DMS153 treated with DMSO at 0.1 percent for 48 hours (cell line): ENCODE results near the gene MEIS1.

Source experiments
- DNase-seq: peaks from one replicate; lab custom pipeline; 2025; ENCODE audit not compliant: unreplicated experiment; lab: John Stamatoyannopoulos, UW

Gene MEIS1

DNA sequence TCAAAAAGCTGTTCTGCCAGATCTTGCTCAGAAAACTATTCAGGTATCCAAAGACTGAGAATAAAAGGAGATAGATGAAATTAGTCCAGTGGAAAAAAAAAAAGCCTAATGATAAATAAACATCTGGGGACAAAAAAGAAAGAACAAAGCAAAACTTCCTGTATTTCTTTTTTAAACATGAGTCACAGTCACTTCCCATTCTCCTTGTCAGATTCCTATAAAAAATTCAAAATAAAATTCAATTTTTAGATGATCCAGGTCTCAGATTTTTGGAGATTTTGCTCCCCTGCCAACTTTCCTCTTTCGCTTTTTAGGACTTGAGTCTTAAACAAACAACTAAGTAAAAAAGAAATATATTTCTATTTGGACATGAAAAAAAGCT, 127.4 kb downstream of the MEIS1 start:
- no peak for DNase-seq

DNA sequence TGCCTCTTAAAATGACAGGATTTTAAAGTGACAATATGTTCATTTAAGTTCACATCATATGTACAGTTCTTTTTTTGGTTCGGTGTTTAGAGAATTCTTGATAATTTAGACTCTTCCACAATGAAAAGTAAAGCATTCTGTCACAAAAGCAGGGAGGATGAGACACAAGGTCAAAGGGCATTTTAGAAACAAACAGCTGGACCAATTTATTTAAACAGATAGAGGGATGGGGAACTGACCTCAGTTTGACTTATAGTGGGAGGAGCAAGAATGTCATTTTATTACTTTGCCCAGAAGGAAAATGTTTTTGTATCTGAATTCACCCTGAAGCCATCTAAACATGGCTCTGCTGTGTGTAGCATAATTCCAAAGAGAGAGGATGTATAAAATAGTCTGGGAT, 128.5 kb downstream of the MEIS1 start:
- DNase-seq = no peak

DNA sequence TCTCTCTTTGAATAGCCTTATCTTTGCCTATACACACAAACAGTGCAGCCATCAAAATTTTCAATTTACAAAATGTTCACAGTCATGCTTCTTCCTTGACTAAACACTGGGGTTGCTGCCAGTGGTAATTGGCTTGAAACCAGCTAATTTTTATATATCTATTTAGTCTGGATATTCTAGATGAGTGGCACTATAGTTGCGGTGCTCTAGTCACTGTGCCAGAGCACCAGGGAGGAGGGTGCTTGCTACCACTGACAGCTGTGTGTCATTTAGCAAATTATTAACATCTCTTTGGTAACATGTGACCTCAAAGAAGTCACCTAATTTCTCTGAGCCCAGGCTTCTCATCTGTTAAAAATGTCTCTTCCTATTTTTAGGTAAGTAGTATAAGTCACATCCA, 130.4 kb downstream of the MEIS1 start:
- no peak for DNase-seq

DNA sequence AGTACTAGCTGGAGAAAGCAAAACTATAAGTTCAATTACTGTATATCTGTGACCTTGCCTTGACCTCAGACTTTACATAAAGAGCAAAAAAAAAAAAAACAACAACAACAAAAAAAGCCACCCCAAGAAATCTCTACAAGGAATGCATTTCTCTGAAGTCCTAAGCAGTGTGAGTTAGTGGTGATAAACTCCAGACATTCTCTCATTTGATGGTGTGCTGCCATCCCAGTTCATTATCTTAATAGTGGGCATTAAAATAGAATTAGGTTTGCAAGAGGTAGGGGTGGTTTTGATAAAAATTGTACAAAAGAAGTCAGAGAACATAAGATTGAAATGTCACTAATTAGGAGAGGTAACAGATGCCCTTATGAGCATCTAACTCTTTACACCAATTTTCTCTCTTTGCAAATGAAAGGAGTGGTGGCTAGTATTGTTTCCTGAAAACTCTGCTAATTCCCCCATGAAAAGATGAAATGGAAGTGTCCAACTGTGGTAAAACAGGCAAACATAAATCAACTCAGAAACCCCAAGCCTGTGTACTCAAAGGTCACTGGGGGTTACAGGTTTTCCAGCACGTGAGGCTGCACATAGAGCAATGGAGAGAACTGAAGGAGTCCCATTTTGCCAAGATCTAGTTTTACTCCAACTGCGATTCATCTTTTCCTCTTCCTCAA, 131.9 kb downstream of the MEIS1 start:
- DNase-seq = no peak

DNA sequence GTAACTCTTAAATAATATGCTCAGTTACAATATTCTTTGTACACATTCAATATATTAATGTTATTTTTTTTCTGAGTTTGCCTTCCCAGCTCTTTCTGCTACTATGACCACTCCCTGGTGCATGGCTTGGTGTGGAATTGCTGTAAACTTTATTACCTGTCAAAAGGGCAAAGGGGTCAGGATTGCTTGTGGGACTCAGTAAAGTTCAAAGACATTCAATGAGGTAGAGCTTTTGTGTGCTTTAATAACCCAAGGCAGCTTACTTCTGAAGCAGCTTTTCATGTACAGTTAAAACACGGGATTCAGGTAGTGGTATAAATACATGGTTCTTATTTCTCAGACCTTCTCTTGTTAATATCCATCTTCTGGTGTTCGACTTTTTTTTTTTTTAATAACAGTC, 132.8 kb downstream of the MEIS1 start:
- no peak for DNase-seq

DNA sequence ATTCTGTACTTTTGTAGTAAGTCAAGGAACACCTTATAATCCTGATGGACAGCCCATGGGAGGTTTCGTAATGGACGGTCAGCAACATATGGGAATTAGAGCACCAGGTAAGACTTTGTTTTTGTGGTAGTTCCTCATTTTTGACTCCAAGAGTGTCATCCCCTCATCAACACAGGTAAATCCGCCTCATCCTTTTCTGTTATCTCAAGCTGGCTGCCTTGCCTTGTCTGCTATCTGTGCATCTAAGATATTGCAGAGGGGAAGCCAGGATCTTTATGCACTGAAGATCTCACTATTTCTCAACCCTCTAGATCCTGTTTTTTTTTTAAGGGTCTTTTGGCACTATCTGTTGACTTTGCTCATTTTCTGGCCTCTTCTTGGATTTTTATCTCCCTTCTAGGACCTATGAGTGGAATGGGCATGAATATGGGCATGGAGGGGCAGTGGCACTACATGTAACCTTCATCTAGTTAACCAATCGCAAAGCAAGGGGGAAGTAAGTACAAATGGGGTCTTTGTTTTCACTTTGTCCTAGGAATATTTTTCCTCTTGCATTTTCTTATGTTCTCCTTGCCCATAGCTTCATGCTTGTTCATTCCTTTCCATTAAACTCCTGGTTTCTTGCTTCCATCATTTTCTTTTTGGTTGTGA, 133.8 kb downstream of the MEIS1 start:
- DNase-seq = no peak

DNA sequence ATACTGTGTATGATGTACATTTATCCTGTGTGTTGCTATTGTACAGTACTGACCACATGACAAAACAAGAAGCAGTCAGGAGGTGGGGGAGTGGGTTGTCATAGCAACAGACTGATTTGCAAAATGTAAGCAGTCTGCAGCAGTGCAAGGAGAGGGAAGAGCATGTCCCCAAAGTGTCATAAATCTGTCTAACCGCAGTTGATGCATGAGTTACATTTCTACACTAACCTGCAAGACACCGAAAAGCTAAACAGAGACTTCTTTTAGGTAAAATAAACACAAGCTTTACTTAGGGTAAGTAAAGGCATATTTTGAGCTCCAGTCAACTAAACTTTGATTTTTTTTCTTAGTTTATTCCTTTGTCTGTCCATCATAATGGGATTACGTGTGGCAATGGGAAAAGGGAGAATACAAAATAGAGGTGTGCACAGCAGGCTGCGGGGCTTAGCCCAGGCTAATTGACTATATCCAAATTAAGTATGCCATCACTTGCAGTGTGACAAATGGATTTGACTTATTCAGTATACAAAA, 134.5 kb downstream of the MEIS1 start:
- DNase-seq = no peak

DNA sequence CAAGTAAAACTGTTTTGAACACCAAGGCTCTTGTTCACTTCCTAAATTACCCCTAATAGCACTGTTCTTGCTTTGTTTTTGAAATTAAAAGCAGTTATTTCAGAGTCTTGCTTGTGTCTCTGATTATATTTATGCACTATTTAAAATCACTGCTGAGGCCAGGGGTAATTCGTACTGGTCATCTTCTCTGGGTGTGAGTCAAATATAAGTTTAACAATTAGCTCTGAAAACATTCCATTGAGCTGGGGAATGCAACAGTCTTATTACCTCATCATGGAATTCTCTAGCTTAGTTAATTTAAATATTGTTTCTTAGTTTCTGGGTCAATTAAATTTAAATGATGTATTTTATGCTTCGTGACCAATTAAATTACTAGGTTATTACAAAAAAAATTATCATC, 135.0 kb downstream of the MEIS1 start:
- no peak for DNase-seq

DNA sequence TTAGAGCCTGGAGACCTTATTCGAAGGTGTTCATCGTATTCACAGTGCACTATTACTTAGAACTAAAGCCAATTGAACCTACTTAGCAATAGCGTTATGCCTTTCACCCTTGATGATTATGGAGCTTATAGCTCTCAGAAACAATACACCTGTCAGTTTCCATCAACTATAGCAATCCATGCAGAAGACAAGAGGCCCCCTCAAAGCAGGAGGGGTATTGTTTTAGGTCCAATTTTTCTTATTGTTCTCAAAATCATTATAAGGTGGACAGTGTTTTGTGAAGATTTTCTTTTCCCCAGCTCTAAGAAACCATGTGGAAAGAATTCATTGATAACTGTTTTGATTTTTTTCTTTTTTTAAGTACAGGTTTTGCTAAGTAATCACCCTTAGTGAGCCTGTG, 135.5 kb downstream of the MEIS1 start:
- DNase-seq = no peak

DNA sequence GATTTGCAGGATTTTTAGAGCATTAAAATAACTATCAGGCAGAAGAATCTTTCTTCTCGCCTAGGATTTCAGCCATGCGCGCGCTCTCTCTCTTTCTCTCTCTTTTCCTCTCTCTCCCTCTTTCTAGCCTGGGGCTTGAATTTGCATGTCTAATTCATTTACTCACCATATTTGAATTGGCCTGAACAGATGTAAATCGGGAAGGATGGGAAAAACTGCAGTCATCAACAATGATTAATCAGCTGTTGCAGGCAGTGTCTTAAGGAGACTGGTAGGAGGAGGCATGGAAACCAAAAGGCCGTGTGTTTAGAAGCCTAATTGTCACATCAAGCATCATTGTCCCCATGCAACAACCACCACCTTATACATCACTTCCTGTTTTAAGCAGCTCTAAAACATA, 137.0 kb downstream of the MEIS1 start:
- no peak for DNase-seq

DNA sequence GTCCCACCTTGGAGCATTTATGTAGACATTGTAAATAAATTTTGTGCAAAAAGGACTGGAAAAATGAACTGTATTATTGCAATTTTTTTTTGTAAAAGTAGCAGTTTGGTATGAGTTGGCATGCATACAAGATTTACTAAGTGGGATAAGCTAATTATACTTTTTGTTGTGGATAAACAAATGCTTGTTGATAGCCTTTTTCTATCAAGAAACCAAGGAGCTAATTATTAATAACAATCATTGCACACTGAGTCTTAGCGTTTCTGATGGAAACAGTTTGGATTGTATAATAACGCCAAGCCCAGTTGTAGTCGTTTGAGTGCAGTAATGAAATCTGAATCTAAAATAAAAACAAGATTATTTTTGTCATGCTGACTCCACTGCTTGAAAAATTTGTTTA, 137.5 kb downstream of the MEIS1 start:
- no peak for DNase-seq

DNA sequence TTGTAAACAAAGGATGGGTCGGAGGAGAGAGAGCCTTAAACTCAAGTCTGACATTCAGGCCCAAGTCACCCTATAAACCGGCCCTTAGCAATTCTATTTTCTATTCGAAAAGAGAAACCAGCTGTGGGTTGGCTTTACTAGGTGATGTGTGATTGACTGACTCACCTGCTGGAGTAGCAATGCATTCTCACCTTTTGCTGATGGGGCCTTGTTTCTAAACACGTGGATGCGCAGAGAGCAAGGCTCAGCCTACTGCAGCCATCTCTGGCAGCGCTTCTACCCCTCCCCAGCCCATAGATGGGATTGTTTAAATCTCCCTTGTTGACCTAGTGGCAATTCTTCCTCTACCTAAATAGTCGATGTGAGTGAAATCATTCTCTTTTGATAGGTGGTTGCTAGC, 138.5 kb downstream of the MEIS1 start:
- no peak for DNase-seq

DNA sequence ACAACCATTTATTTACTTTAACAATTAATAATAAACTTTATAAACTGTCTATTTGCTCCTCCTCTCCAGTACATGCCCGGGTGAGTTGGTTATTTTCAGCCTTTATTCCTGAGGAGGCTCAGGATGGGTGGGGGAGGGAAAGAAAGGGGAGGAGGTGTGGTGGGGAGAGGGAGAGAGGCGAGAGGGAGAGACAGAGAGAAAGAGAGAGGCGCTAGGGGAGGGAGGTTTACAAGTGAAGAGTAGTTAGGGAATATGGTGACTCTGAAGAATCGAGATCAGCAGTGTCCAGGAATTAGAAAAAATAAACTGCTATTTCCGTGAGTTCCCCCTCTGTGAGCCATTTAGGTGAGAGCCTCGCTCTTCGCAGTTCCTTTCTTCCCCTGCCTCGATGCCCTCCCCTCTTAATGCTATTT, 138.9 kb downstream of the MEIS1 start:
- peak; percentile 54 for DNase-seq

DNA sequence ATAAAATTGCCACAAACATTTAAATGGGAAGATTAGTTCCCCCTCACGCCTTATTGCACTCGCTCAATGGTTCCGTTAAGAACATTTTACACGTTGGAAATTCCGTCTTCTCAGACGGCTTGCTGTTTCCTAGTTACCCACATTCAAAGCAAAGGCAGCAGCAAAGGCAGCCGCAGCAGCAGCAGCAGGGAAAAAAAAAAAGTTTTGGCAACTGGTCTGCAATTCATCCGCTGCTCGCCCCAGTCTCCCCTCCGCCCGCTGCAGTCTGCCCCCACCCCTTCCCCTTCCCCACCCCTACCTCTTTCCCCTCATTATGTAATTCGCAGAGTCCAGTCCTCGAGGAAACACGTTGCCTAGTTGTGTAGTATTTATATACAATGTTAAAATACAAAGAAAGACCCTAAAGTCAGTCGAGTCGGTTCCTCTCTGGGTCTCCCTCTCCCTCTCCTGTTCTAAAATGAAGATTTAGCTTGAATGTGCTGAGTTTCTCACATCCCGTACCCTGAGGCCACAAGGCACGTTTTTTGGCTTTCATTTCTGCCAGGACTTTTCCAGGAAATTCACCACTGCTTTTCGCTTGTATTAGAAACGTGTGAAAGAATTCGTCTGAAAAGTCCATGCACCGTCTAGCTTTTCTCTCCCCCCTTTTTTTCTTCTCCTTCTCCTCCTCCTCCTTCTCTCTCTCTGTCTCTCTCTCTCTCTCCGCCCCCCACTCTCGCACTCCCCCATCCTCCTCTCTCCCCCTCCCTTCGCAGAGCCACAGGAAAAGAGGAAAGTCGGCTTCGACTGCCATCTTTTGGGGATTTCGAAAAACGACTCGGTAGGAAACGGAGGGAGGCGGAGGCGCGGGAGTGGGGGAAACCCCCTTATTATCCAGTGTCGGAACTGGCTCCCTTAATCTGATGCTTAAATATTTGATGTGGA, 140.0 kb downstream of the MEIS1 start:
- peak; percentile 71 for DNase-seq

DNA sequence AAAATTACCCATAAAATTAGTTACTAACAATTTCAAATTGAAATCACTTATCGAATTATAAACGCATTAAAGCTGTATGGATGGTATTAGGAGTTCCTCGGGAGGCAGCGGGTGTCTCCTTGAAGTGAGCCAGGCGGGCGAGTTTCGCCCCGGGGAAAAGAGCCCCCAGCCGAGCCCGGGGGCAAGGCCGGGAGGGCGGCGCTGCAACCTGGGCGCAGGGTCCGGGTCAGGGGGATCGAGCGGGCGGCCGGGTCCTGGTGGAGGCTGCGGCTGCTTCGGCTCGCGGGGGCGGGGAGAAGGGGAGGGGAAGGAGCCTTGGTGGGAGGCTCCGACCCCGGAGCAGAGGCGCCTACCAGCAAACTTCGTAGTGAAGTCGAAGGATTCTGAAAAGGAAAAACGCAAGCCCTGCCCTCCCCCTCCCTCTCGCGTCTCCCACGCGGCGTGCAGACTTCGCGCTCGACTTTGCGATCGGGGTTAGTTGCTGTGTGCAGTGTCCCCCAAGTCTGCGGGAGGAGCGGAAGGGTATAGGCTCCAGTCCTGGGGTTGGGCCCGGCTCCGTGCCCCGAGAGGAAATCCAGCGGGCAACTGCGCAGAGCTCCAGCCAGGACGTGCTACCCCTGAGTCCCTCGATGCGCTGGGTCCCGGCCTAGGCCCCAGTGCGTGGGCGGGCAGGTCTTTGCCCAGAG, 140.8 kb downstream of the MEIS1 start:
- DNase-seq = no peak

DNA sequence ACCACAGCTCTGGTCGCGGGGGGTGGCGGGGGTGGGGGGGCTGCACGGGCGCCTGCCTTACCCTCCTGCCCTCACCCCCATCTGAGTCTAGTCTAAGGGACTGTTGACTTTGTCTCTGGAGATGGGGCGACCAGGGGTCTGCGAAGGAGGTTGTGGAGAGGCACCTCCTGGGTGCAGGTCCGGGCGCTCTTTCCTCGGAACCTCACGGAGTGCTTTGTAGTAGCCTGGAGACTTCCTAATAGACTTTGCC, 141.3 kb downstream of the MEIS1 start:
- no peak for DNase-seq

DNA sequence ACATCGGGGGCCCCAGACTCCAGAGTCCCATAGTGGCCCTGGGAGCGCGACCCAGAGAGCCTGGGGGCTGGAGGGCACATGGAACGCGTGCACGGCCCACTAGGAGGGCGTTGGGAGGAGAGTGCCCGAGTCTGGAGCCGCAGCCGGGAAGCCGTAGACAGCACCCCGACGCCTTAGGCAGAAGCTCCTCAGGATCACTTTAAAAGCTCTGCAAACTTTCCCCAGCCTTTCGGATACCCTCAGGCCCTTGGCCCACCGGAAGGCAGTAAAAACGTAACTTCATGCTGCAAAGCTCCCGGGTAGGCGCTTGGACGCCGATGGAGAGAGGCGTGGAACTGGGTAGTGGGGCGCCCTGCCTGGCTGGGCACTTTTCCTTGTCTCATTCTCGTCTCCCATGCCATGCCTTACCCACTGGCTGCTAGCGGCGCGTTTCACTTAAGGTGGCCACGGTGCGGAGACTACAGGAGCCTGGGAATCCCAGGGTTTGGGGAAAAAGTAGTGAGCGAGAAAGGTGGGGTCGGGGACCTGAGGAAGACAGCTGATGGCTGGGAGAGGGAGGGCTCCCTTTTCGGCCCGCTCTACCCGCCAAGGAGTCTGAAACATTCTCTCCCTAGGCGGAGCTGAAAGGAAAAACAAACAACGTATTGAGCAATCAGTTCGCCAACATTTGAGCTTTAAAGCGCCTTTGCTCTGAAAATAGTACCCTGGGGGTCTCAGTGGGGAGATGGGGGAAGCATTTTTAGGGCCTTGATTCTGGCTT, 141.8 kb downstream of the MEIS1 start:
- DNase-seq = no peak

DNA sequence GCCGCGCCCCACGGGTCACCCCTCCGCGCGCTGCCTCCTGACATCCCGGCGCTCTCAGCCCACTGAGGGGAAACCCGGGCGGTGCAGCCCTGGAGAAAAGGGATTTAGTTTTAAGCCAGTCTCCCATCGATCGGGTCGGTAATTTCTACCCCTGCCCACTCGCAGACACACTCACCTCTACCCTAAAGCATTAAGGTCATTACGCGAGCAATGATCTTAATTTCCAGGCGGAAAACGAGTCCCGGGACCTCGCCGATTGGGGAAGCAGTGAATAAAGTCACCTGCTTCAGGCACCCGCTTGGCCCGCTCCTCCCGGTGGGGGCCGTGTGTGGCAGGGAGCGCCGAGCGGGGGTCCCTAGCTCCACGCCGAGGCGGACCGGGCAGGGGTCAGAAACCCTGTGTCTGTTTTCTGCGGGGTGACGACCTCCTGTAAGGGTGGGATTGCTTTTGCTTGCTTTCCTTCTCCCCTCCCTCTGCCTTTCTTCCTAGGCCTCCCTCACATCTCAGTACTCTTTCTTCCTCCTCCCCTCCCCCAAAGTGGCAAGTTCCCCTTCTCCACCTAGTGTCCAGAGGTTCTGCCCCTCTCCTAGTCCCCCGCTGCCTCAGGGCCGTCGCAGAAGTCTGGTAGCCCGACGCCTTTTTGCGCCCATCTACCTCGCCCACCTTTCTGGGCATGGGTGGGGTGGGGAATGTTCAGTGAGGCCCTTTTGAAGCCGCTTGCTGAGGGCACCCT, 142.6 kb downstream of the MEIS1 start:
- no peak for DNase-seq

DNA sequence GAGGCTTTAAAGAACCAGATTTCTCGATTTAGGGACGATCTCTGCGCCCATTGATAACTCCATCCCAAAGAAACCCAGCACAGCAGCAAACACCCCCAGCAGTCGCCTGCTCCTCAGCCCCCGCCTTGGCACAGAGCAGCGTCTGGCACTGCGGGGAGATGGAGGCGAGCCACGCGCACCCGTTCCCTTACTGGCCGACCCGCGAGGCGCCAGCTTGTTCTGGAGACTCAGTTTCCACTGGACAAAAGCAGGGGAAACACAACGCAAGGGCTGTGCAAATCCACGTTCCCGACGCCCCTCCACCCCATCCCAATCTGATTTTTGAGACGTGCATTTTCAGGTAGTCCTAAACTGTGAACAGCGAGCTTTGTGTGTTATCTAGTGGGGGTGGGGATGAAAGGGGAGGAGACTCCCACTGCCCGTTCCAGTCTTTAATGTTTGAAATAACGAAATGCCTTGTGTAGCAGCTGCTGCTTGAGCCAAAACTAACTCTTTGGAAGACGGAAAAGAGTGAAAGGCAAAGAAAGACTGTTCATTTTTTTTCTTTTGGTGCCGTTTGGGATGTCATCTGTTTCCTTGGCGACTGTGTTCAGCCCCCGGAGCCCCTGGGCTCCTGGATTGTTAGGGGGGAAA, 143.2 kb downstream of the MEIS1 start:
- DNase-seq = no peak

DNA sequence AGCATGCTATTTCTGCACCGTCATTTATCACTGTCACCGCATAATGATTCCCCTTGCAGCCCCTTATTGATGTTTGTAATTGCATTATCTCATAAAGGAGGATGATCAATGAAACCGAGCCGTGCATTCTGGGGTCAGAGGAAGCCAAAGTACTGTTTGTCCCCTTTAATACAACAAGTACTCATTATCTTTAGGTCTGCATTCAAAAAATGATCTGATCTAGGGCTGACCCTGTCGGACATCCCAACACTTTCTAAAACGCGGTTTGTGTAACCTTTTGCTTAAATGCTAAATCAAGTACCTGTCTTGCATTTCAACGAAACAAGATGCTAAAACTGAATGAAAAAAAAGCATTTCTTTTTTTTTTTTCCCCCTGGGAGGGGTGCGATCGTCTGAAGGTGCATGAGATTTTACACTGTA, 143.8 kb downstream of the MEIS1 start:
- DNase-seq = no peak
